Peyer's patch (tissue), 4 donors: Measurements from ENCODE around the gene STARD6.

ENCODE experiments used
- POLR2A ChIP-seq, 2 donors: fragments of 450-650 bp; IDR thresholded peaks; one replicate each; pipeline ENCODE4 v1.5.1; 2017; ENCODE audit warnings: antibody characterized with exemption in 2 of 2, mild to moderate bottlenecking in 2 of 2, moderate library complexity in 2 of 2
- TF ChIP-seq, protein P1 (sequence below), 6 experiments: fragments of 450-650 bp in 4 of 6; fragments of 200-600 bp in 2 of 6; sonication (generic) in 1 of 6; IDR thresholded peaks; one replicate each; pipeline ENCODE4 v1.5.1; 2017 to 2019; ENCODE audit warnings: antibody characterized with exemption in 6 of 6, mild to moderate bottlenecking in 3 of 6, moderate library complexity in 1 of 6

- TF ChIP-seq, protein P1, sequence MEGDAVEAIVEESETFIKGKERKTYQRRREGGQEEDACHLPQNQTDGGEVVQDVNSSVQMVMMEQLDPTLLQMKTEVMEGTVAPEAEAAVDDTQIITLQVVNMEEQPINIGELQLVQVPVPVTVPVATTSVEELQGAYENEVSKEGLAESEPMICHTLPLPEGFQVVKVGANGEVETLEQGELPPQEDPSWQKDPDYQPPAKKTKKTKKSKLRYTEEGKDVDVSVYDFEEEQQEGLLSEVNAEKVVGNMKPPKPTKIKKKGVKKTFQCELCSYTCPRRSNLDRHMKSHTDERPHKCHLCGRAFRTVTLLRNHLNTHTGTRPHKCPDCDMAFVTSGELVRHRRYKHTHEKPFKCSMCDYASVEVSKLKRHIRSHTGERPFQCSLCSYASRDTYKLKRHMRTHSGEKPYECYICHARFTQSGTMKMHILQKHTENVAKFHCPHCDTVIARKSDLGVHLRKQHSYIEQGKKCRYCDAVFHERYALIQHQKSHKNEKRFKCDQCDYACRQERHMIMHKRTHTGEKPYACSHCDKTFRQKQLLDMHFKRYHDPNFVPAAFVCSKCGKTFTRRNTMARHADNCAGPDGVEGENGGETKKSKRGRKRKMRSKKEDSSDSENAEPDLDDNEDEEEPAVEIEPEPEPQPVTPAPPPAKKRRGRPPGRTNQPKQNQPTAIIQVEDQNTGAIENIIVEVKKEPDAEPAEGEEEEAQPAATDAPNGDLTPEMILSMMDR (IDR thresholded peaks at IDR 0.05) = no peak
- TF ChIP-seq POLR2A (IDR thresholded peaks at IDR 0.05) = no peak
These were observed 41.4 kb downstream of the STARD6 start for GRCh38 chr18:54316071-54316820.
